Spleen (tissue), 7 donors: ENCODE data around the gene BPI.

Experiments used
- CTCF ChIP-seq, 11 experiments: fragments of 200-600 bp in 7 of 11; fragments of 450-650 bp in 4 of 11; sonication (generic) in 4 of 11; IDR thresholded peaks in 8 of 11; conservative IDR thresholded peaks in 3 of 11; 1 replicate in 7 of 11; 2 replicates in 4 of 11; pipeline versions ENCODE4 v1.4.0 to v1.8.0; 2016 to 2021; ENCODE audit warnings: antibody characterized with exemption in 11 of 11, inconsistent platforms in 4 of 11, mild to moderate bottlenecking in 1 of 11
- POLR2A ChIP-seq, 3 donors: fragments of 450-650 bp; IDR thresholded peaks; one replicate each; pipeline ENCODE4 v1.5.1; 2017; ENCODE audit warnings: antibody characterized with exemption in 3 of 3, mild to moderate bottlenecking in 1 of 3
- POLR2AphosphoS5 ChIP-seq, 3 donors: sonication (generic); formaldehyde crosslinking; IDR thresholded peaks; one replicate each; pipeline ENCODE4 v1.5.1; 2017; ENCODE audit warnings: antibody characterized with exemption in 3 of 3
- donor health status: DM: no; HTN: no; CAD: no; lungs with moderate emphysema.
- donor health status: DM: no; HTN: no; CAD: no.
- donor health status: DM: no; HTN: no; CAD: no.

GRCh38 chr20:38377039-38377685 lies 73.2 kb downstream of the BPI start:
- TF ChIP-seq POLR2A (IDR thresholded peaks at IDR 0.05) (no peak), CTCF (IDR thresholded peaks at IDR 0.05 in 8 of 11, conservative IDR thresholded peaks at IDR 0.05 in 3 of 11) (no peak), POLR2AphosphoS5 (IDR thresholded peaks at IDR 0.05) (no peak)
